Right lobe of liver (tissue), 6 donors: ENCODE measurements around the gene TMEM218. TPM values are rescaled to one million over a fixed set of nuclear protein-coding genes. Genes with fewer than 3 reads are reported as not detected.

Experiments used
- ATAC-seq, 4 donors: fragments of 200-7000 bp; cut with Tn5 transposase; one replicate each; pipeline ENCODE4 v1.9.1; 2020; ENCODE audit warnings: mild to moderate bottlenecking in 4 of 4, moderate library complexity in 4 of 4
- DNase-seq, 3 donors: peaks; one replicate each; pipeline ENCODE4 v3.0.0-alpha.2; 2020
- H3K27ac ChIP-seq, 3 donors: fragments of 200-600 bp; one replicate each; pipeline ENCODE4 v1.8.0; 2022
- H3K27me3 ChIP-seq, 2 donors: fragments of 200-600 bp; one replicate each; pipeline ENCODE4 v1.8.0; 2022
- H3K36me3 ChIP-seq, 4 donors: fragments of 200-600 bp; sonication (generic) in 1 of 4; one replicate each; pipeline versions ENCODE4 v1.5.1 to v1.8.0; 2017 to 2022; ENCODE audit warnings: control low read depth in 1 of 4
- H3K4me1 ChIP-seq, 4 donors: fragments of 200-600 bp; sonication (generic) in 1 of 4; one replicate each; pipeline versions ENCODE4 v1.5.1 to v1.8.0; 2017 to 2022; ENCODE audit warnings: control low read depth in 1 of 4
- H3K4me3 ChIP-seq, 3 donors: fragments of 200-600 bp; one replicate each; pipeline ENCODE4 v1.8.0; 2022
- H3K9me3 ChIP-seq, 4 donors: fragments of 200-600 bp; sonication (generic) in 1 of 4; one replicate each; pipeline versions ENCODE4 v1.5.1 to v1.8.0; 2017 to 2022; ENCODE audit warnings: control low read depth in 1 of 4
- POLR2A ChIP-seq: fragments of 450-650 bp; IDR thresholded peaks from one replicate; pipeline ENCODE4 v1.6.1; 2017; ENCODE audit warnings: antibody characterized with exemption, mild to moderate bottlenecking
- WGBS: methylation state at CpG from one replicate; pipeline ENCODE4 v1.1.6; 2018; ENCODE audit warnings: low coverage, low lambda C conversion rate; ENCODE audit not compliant: insufficient coverage; ENCODE audit errors: missing lambda C conversion rate; 5-methylcytosine and 5-hydroxymethylcytosine counted together
- intact Hi-C, 2 donors: fragments of 100-400 bp; cut with DNase I; formaldehyde crosslinking; loops; one replicate each; pipeline versions ENCODE4 v1.11.2 to v1.14.1; 2022
- total RNA-seq, 6 experiments: library from RNA; depleted of rRNA in 2 of 6; stranded (reverse); fragments of >200 nt in 2 of 6; fragmentation: NEBNext Ultra II Directional in 3 of 6; extraction: Animal tissue kit (Norgen Biotek cat#: 25700) in 3 of 6; gene quantifications; one replicate each; pipeline versions ENCODE4 v1.1.0 to v1.2.4, GENCODE V29; 2016 to 2023
- TF ChIP-seq, protein P1 (sequence below), 4 donors: fragments of 200-600 bp in 3 of 4; fragments of 450-650 bp in 1 of 4; IDR thresholded peaks; one replicate each; pipeline versions ENCODE4 v1.5.1 to v1.8.0; 2016 to 2022; ENCODE audit warnings: antibody characterized with exemption in 4 of 4, mild to moderate bottlenecking in 2 of 4
- donor health status: DM: no; HTN: yes; CAD: no.
- donor health status: DM: no; HTN: no; CAD: no.
- donor health status: DM: no; HTN: no; CAD: no.
- donor health status: DM: no; HTN: yes; CAD: no.
- donor health status: DM: no; HTN: yes; CAD: no.

Gene TMEM218
- total RNA-seq, 6 experiments from 2014 or later, result 7.4 to 13.5 (median 10.5) TPM

- ATAC-seq (no peak), DNase-seq (no peak)
- Histone ChIP-seq H3K36me3 (no peaks in the 10 kb centered on the region), H3K4me3 (no peak overlapping the region), H3K27me3 (no peaks in the 10 kb centered on the region), H3K4me1 (no peaks in the 10 kb centered on the region), H3K9me3 (no peaks in the 10 kb centered on the region), H3K27ac (no peak overlapping the region)
- WGBS, result 52% methylated on average over 3 of the region's 4 CpGs
- TF ChIP-seq POLR2A, result no peak
- TF ChIP-seq, protein P1, sequence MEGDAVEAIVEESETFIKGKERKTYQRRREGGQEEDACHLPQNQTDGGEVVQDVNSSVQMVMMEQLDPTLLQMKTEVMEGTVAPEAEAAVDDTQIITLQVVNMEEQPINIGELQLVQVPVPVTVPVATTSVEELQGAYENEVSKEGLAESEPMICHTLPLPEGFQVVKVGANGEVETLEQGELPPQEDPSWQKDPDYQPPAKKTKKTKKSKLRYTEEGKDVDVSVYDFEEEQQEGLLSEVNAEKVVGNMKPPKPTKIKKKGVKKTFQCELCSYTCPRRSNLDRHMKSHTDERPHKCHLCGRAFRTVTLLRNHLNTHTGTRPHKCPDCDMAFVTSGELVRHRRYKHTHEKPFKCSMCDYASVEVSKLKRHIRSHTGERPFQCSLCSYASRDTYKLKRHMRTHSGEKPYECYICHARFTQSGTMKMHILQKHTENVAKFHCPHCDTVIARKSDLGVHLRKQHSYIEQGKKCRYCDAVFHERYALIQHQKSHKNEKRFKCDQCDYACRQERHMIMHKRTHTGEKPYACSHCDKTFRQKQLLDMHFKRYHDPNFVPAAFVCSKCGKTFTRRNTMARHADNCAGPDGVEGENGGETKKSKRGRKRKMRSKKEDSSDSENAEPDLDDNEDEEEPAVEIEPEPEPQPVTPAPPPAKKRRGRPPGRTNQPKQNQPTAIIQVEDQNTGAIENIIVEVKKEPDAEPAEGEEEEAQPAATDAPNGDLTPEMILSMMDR (IDR thresholded peaks at IDR 0.05), result no peak
- intact Hi-C loops, result no loop called here
Measured at GRCh38 chr11:125155767-125156166, 44.3 kb upstream of the TMEM218 start.

- intact Hi-C loops, result no loop called here
- Histone ChIP-seq H3K36me3 (no peaks in the 10 kb centered on the region), H3K9me3 (no peaks in the 10 kb centered on the region), H3K27ac (no peak overlapping the region), H3K27me3 (no peaks in the 10 kb centered on the region), H3K4me1 (no peaks in the 10 kb centered on the region), H3K4me3 (no peak overlapping the region)
- ATAC-seq (no peak), DNase-seq (no peak)
- TF ChIP-seq POLR2A, result no peak
- TF ChIP-seq, protein P1 (IDR thresholded peaks at IDR 0.05), result no peak
- WGBS, result 61% methylated on average over 3 of the region's 6 CpGs
Measured at GRCh38 chr11:125155100-125155444, 43.6 kb upstream of the TMEM218 start.

GRCh38 chr11:125154378-125155099, 43.1 kb upstream of the TMEM218 start:
- H3K4me1 ChIP-seq, result no peaks in the 10 kb centered on the region
- no peak overlapping the region for H3K27ac ChIP-seq
- no peak overlapping the region for H3K4me3 ChIP-seq
- 76% methylated on average over 5 of the region's 7 CpGs for WGBS
- TF ChIP-seq, protein P1 (IDR thresholded peaks at IDR 0.05), result no peak
- no peak for TF ChIP-seq POLR2A
- no peaks in the 10 kb centered on the region for H3K36me3 ChIP-seq
- intact Hi-C loops, result no loop called here
- no peaks in the 10 kb centered on the region for H3K27me3 ChIP-seq
- no peaks in the 10 kb centered on the region for H3K9me3 ChIP-seq
- DNase-seq, result no peak
- no peak for ATAC-seq

- Histone ChIP-seq H3K9me3 (no peaks in the 10 kb centered on the region), H3K4me1 (no peaks in the 10 kb centered on the region), H3K4me3 (no peak overlapping the region), H3K27me3 (no peaks in the 10 kb centered on the region), H3K36me3 (no peaks in the 10 kb centered on the region), H3K27ac (no peak overlapping the region)
- intact Hi-C loops, result no loop called here
- ATAC-seq (no peak), DNase-seq (no peak)
- TF ChIP-seq, protein P1 (IDR thresholded peaks at IDR 0.05), result no peak
- no peak for TF ChIP-seq POLR2A
- WGBS, result 75% methylated on average over 1 of the region's 2 CpGs
Measured at GRCh38 chr11:125153837-125154236, 42.4 kb upstream of the TMEM218 start.
